Measurements from ENCODE around the gene ITGA8.
"Not testable (repeated sequence)": the region's sequence is repeated elsewhere in the genome, so short reads cannot be mapped to it uniquely, and the experiment has no call there.

Gene ITGA8

DNA sequence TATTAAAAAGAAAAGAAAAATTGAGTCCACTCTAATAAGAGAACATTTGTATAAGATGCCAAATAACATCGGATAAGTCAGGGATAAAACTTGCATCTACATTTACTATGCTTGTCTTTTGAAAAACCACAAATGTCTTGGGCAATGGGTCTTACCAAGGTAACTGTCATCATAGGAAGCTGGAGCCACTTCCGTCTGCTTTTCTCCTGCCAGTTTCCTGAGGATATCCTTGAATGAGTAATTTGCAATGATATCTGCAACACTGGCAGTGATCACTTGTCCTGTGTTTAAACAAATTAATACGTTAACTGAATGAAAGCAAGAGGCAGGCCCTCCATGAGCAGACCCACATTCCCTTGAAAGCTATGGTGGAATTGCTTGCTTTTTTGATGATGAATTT is 47.3 kb downstream of the ITGA8 start:
- DNase-seq: no peak

DNA sequence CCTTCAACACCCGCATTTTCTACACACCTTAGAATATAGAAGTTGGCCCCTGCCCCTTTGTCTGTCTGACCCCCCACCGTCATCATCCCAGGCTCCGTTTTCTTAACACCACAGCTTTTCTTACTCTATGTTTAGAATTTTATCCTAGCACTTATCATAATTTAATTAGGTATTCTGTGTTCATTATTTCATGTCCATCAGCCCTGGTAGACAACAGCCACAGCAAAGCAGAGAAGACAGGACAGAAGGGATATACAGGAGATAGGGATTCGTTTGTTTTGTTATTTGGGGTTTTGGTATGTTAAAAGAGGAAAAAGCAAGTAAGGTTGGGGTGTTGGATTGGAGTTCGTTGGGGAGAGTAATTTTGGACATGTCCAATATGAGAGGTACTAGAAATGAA is 48.8 kb downstream of the ITGA8 start:
- DNase-seq: no peak

- no peak for DNase-seq
Measured at GRCh38 chr10:15661574-15661973, 58.1 kb downstream of the ITGA8 start.

GRCh38 chr10:15660990-15661389 is 58.7 kb downstream of the ITGA8 start:
- DNase-seq: no peak

DNA sequence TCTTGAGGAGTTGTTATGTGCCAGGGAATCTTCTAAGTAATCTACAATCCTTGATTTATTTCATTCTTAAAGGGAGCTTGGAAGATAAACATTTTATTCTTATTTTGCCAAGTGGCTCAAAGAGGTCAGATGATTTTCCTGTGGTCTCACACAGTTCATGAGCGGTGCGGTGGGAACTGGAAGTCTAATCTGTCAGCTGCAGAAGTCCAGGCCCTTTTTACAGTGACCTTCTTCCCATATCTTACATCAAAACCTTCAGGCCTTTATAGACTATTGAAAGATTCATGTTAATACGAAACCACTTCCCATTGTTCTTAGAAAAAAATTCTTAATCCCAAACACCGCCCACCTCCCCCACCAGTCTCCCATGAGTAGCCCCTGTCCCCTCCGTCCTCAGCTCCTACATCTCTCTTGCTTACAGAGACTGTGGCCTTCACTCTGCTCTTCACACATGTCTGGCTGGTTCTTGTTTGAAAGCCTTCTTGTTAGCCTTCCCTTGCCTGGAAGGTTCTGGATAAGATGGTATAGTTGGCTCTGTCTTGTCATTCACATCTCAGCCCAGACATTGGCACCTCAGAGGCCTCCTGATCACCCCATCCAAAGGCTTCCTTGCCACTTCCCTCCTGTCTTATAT is 61.5 kb downstream of the ITGA8 start:
- DNase-seq: no peak

- no peak for DNase-seq
Measured at GRCh38 chr10:15652757-15653156, 67.0 kb downstream of the ITGA8 start.

GRCh38 chr10:15652117-15652516 is 67.6 kb downstream of the ITGA8 start:
- no peak for DNase-seq

- DNase-seq: no peak
Measured at GRCh38 chr10:15651175-15651574, 68.5 kb downstream of the ITGA8 start.

DNA sequence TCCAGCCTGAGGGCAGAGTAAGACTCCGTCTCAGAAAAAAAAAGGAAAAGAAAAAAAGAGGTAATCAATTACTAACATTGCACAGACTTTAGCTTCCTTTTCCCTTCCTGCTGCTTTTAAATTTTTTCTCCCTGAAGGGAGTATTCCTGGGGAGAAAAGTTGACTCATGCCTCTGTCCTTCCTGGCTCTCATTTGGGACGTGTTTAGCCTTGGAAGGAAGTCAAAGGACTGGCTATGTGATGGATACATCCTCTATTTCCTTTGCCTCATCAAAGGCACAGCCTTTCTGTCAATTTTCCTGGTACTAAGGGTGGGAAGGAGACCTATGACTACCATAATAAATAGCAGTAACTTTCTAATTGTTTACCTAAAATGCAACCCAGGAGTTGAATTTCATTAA is 77.6 kb downstream of the ITGA8 start:
- DNase-seq: no peak

DNA sequence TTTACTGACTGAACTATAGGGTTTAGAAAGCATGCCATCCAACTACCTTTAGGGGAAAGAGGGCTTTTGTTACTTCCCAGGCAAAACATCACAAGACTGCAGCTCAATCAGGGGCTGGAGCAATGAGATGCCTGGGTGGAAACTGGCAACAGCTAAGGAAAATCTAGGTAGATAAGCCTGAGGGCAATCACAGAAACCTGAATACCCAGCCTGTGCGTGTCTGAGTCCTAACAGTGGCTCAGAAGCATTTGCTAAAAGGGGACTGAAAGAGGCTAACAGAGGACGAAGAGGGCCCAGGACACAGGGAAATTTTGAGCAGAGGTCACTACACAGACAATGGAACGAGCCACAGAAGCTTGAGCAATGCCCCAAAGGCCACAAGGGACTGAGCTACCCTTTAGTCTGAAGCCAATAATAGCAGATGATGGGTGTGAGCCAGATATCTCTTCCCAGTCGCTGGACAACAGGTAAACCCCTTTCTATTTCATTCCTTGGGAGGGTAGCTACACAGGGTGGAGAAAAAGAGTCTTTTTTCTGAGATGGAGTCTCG is 79.1 kb downstream of the ITGA8 start:
- no peak for DNase-seq

DNA sequence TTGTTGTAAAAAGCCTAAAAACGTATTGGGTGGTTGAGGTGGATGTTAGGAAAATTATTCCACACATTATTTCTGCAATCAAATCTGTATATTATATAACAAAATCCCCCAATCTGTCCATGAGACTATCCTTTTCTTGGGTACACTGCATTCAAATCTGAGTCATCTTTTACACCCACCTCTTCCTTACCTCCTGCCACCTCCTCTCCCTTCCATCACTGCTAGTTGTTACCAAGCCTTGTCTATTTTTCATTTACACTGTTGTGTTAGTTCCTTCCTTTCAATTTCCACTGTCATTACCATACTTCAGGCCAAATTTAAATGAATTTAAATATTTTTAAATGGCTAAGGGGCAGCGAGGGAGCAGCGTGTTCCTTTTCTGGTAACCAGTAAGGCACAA is 83.3 kb downstream of the ITGA8 start:
- DNase-seq: no peak

GRCh38 chr10:15632456-15633091 is 87.1 kb downstream of the ITGA8 start:
- DNase-seq: no peak

DNA sequence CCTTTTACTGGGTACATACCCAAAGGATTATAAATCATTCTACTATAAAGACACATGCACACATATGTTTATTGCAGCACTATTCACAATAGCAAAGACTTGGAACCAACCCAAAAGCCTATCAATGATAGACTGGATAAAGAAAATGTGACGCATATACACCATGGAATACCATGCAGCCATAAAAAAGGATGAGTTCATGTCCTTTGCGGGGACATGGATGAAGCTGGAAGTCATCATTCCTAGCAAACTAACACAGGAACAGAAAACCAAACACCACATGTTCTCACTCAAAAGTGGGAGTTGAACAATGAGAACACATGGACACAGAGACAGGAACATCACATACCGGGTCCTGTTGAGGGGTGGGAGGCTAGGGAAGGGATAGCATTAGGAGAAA is 88.5 kb downstream of the ITGA8 start:
- DNase-seq: not testable (repeated sequence)

DNA sequence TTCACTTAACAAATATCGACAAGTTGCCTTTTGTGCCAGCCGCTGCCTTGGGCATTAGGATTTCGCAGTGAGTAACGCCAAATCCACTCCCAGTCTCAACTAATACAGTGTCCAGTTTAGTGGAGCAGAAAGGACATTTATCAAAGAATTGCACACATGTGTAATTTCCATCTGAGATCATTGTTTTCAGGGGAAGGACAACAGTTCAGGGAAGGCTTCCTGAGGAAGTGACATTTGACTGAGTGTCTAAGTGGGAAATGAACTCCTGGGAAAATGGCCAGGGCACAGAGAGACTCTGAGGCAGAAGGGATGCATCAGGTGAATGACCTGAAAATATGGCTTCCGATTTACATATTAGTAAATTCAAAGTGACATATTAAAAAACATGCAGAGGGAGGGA is 89.4 kb downstream of the ITGA8 start:
- DNase-seq: no peak

- no peak for DNase-seq
Measured at GRCh38 chr10:15627617-15628196, 92.0 kb downstream of the ITGA8 start.

GRCh38 chr10:15626937-15627336 is 92.8 kb downstream of the ITGA8 start:
- DNase-seq: no peak

DNA sequence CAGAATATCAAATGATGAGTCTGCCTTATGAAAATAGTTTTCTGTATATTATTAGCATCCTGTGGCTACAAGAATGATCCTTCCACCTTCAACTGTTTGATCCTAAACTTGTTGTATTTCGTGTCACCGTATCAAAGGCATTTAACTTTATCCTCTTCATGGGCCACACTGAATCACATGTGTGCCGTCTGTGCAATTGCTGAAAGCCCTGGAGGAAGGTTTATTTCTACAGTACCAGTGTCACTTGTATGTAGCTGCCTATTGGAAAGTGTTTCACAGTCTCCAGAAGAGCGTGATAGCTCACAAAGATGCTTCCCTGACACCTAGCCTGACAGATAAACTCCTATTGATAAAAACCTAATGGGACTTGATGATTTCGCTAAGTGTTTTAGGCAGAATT is 94.5 kb downstream of the ITGA8 start:
- DNase-seq: no peak

DNA sequence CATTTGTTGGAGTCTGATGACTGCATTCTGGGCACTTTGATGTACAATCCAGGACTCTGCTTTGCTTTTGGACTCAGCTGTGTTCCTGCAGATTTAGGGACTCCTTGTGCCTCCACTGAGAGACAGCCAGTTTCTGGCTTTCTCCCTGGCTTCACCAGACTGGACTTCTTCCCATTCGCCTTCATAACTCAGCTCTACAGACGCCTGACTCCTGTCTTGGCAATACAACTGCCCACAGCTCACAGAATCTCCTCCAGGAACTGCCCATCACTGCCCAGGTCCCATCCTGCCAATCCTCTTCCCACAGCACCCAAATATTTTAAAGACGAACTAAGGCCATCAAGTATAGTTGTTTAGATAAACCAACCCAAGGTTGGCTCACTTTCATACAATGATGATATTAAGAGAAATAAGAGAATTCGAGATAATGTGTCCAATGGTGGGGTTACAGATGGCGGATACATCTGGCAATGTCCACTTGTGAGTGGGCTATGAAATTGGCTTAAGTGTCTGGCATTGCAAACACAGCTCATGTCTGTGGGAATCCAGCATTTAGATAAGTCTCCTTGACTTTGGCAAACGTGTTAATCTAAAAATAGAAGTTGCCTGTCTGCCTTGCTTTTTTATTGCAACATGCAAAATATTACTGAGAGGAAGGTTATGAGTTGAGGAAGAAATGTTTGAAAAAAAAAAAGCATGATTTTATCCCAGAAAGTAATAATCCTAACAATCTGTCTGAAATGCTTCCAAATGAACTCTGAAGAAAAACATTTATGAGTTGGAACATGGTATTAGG is 95.1 kb downstream of the ITGA8 start:
- DNase-seq: no peak

- no peak for DNase-seq
Measured at GRCh38 chr10:15620836-15621515, 98.7 kb downstream of the ITGA8 start.

- DNase-seq: no peak
Measured at GRCh38 chr10:15620337-15620736, 99.4 kb downstream of the ITGA8 start.

- no peak for DNase-seq
Measured at GRCh38 chr10:15609246-15609645, 110.5 kb downstream of the ITGA8 start.

DNA sequence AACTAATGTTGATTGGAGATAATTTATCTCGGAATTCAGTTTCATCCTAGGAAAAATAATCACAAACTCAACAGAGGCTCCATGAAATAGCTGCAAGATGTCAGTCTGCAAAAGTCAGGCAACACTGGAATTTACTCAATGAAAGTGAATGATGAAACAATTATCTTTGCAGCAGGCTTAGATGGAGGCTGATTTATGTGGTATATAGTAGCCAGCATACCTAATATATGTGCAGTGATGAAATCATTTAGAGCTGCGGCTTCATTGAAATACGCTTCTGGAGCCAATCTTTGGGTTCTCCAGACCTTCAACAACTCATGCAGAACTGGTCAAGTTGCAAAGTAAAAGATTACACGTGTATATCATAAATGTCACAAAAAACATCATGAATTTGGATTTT is 113.3 kb downstream of the ITGA8 start:
- no peak for DNase-seq
